ENCODE results near the gene YTHDC1. TPM values are rescaled to one million over a fixed set of nuclear protein-coding genes. Genes with fewer than 3 reads are reported as not detected.

Gene YTHDC1
- total and polyA plus RNA-seq, 2 of the 13 experiments (the other 11 are each of a cell fraction or from before 2014, with no cell fraction given): 37.3 to 56.8 TPM

DNA sequence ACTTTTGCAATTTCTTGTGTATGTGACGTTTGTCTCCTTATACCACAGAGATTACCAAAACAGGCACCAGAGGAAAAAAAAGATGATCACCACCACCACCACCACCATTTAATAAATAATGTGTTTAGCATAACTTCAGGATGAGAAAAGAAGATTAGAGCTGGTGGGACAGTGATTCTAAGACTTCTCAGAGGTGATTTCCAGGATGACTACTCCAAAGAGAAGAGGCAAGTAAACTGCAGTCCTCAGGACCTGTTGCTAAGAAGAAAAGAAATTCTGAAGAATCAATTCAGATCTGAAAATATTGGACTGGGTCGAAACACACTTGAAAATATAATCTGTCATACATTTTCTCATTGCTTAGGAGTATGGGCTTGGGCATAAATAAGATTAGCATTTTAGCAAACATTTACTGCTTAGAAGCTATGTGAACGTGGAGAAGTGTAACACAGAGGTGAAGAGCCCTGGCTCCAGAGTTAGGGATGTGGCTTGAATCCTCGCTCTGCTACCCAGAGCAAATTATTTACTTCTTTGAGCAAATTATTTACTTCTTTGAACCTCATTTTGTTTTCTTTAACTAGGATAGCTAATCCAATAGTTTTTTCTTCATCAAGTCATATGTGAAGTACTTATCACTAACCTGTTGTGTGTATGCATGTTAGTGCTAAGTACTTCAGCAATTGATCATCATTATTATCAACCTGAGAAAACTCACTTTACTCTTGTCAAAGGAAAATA, 10.5 kb upstream of the YTHDC1 start:
- Histone ChIP-seq H3K4me2 (ENCODE audit: low read depth, low read length) (no peak overlapping the region), H3K27ac (ENCODE audit: extremely low read length, insufficient read depth, low read length) (no peak overlapping the region), H3K36me3 (replicated peaks in 1 of 2; ENCODE audit: control insufficient read depth in 1 of 2, insufficient read depth in 2 of 2, low read length in 2 of 2) (no peaks in the 10 kb centered on the region), H4K20me1 (ENCODE audit: insufficient read depth, low read length) (no peaks in the 10 kb centered on the region), H3K4me3 (replicated peaks in 1 of 3; ENCODE audit: insufficient read depth in 1 of 3, low read depth in 2 of 3, low read length in 3 of 3) (no peak overlapping the region), H3K4me1 (ENCODE audit: insufficient read depth, low read length) (peaks cover 21% of the 10 kb centered on the region), H3K27me3 (ENCODE audit: control insufficient read depth in 1 of 2, insufficient read depth in 2 of 2, low read length in 2 of 2) (no peaks in the 10 kb centered on the region; a peak in 1 of 5 replicates), H3K9ac (ENCODE audit: insufficient read depth, low read depth, low read length) (no peak overlapping the region), H3K79me2 (ENCODE audit: insufficient read depth, low read length) (no peaks in the 10 kb centered on the region), H3K9me3 (ENCODE audit: low read length) (no peaks in the 10 kb centered on the region), H2AFZ (ENCODE audit: low read length) (peak overlapping the region; percentile 39)
- intact Hi-C loops (cut with micrococcal nuclease; ENCODE audit: unreplicated experiment) (no loop called here), in situ Hi-C loops (cut with HindIII; ENCODE audit: extremely low pct_ligation_motif_present, low pct_unique_long_range_greater_than_20kb) (no loop called here)
- FAIRE-seq: no peak
- 57% methylated on average over 4 of the region's 4 CpGs for WGBS (ENCODE audit: low lambda C conversion rate)
- no peak for ATAC-seq
- ChIA-PET POLR2A (interaction anchor here (0.9 kb wide), 1 partner anchor 10 kb away, joined by 3 read pairs; the partner anchor contains the start of gene YTHDC1), CTCF (ENCODE audit: low intra/inter-chr PET ratio, low total read pairs) (no interaction called here)
- DNase-seq (ENCODE audit: low spot score): no peak
- BruUV-seq (replicated peaks): no TSS peak
- no peak for TF ChIP-seq ATAD3A (CRISPR knock-in tag; IDR thresholded peaks at IDR 0.05)

DNA sequence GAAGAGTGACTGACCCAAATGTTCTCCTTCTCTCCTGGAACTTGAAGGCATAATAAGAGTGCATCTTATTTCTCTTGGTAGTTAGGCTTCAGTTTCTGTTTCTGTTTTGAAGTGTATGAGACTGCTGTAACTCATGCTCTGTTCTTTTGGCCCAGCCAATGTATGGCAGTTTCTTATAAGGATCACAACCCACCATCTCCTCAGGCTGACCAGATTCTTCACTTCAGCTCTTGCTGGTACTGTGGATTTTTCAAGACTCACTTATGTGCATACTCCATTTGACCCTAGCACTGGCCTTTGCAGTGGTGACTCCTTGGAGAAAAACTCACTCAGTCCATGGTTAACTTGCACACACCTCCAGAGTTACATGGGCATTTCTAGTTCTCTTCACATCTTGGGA, 9.6 kb upstream of the YTHDC1 start:
- Histone ChIP-seq H3K36me3 (replicated peaks in 1 of 2; ENCODE audit: control insufficient read depth in 1 of 2, insufficient read depth in 2 of 2, low read length in 2 of 2) (no peaks in the 10 kb centered on the region), H3K27me3 (ENCODE audit: control insufficient read depth in 1 of 2, insufficient read depth in 2 of 2, low read length in 2 of 2) (no peaks in the 10 kb centered on the region), H3K4me3 (replicated peaks in 1 of 3; ENCODE audit: insufficient read depth in 1 of 3, low read depth in 2 of 3, low read length in 3 of 3) (0 out of 6 replicates have a peak overlapping the region, but pooled peaks of 1 of the 3 experiments have one; percentile 6), H4K20me1 (ENCODE audit: insufficient read depth, low read length) (no peaks in the 10 kb centered on the region), H3K79me2 (ENCODE audit: insufficient read depth, low read length) (no peaks in the 10 kb centered on the region), H3K9me3 (ENCODE audit: low read length) (no peaks in the 10 kb centered on the region), H3K9ac (ENCODE audit: insufficient read depth, low read depth, low read length) (no peak overlapping the region), H3K27ac (ENCODE audit: extremely low read length, insufficient read depth, low read length) (no peak overlapping the region), H2AFZ (ENCODE audit: low read length) (peak overlapping the region; percentile 39), H3K4me1 (ENCODE audit: insufficient read depth, low read length) (peaks cover 21% of the 10 kb centered on the region), H3K4me2 (ENCODE audit: low read depth, low read length) (peak overlapping the region; percentile 37)
- ChIA-PET CTCF (ENCODE audit: low intra/inter-chr PET ratio, low total read pairs) (no interaction called here), POLR2A (no interaction called here)
- no peak for TF ChIP-seq ZNF468 (CRISPR knock-in tag; IDR thresholded peaks at IDR 0.05)
- TF ChIP-seq, protein P1, sequence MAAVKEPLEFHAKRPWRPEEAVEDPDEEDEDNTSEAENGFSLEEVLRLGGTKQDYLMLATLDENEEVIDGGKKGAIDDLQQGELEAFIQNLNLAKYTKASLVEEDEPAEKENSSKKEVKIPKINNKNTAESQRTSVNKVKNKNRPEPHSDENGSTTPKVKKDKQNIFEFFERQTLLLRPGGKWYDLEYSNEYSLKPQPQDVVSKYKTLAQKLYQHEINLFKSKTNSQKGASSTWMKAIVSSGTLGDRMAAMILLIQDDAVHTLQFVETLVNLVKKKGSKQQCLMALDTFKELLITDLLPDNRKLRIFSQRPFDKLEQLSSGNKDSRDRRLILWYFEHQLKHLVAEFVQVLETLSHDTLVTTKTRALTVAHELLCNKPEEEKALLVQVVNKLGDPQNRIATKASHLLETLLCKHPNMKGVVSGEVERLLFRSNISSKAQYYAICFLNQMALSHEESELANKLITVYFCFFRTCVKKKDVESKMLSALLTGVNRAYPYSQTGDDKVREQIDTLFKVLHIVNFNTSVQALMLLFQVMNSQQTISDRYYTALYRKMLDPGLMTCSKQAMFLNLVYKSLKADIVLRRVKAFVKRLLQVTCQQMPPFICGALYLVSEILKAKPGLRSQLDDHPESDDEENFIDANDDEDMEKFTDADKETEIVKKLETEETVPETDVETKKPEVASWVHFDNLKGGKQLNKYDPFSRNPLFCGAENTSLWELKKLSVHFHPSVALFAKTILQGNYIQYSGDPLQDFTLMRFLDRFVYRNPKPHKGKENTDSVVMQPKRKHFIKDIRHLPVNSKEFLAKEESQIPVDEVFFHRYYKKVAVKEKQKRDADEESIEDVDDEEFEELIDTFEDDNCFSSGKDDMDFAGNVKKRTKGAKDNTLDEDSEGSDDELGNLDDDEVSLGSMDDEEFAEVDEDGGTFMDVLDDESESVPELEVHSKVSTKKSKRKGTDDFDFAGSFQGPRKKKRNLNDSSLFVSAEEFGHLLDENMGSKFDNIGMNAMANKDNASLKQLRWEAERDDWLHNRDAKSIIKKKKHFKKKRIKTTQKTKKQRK (IDR thresholded peaks at IDR 0.05; ENCODE audit: low read length): no peak
- no peak for TF ChIP-seq ATF7-NPFF (CRISPR knock-in tag; IDR thresholded peaks at IDR 0.05; ENCODE audit: low read depth)
- BruUV-seq (replicated peaks): no TSS peak
- no peak for DNase-seq (ENCODE audit: low spot score)
- no peak for FAIRE-seq
- peak; percentile 19; the same call in 1 of the 3 replicates for ATAC-seq
- intact Hi-C loops (cut with micrococcal nuclease; ENCODE audit: unreplicated experiment): no loop called here
- in situ Hi-C loops (cut with HindIII; ENCODE audit: extremely low pct_ligation_motif_present, low pct_unique_long_range_greater_than_20kb): no loop called here
